Fibroblast of pulmonary artery (primary cell): ENCODE measurements around the gene FXN.

Experiments
- DNase-seq: peaks from one replicate; pipeline ENCODE4 v3.0.0-alpha.2; 2010; ENCODE audit warnings: low read depth
- H3K4me3 ChIP-seq: replicated peaks from 2 replicates; pipeline ENCODE4 v1.5.1; 2011; ENCODE audit warnings: low read depth, mild to moderate bottlenecking, control low read depth, low read length, moderate library complexity
- TF ChIP-seq, protein P1 (sequence below): IDR thresholded peaks from 2 replicates; pipeline ENCODE4 v1.5.1; 2011; ENCODE audit warnings: mild to moderate bottlenecking, control low read depth, low read length, inconsistent platforms; ENCODE audit errors: missing control alignments

FXN gene

DNA sequence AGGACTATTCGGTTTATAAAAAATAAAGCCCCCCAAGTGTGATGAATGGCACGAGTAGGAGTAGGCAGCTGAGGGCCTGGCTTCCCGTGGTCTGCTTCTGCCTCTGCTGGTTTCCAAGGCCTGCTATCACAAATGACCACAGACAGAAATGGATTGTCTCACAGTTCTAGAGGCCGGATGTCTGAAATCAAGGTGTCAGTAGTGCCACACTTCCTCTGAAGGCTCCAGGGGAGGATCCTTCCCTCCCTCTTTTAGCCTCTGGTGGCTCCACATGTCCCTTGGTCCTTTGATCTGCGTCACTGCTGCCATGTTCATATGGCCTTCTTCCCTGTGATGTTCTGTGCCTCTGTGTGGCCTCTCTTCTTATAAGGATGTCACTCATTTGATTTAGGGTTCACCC, 36.7 kb upstream of the FXN start:
- no peak for DNase-seq
- no peak overlapping the region for H3K4me3 ChIP-seq

DNA sequence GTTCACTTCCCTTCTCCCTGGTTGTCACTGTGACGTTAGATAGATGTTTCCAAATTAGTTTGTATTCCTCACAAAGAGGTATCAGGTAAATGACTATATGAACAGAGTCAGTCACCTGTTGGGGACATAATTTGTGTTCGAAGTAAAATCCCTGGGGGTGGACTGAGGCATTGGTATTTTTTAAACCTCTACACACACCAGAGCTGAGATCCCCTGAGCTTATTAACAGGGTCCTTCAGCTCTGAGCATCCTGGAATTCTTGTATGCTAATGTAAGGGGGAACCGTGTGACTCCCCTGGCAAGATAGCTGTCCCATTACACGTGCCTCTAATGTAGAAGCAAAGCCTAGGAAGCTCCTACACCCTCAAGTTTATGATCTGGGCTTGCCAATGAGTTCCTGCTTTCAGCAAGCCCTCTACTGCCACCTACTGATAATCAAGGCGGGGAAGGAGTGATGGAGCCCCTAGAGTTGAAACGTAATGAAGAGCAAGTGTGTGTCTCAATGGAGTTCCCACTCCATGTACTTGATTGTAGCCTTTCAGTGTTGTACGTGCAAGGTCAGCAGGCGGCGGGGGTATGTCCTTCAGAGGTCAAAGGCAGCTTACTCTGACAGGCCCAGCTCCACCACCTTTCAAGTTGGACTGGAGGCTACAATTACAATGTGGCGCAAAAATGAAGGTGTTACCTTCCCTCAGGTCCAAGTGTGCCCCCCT, 36.0 kb upstream of the FXN start:
- DNase-seq = peak; percentile 77
- TF ChIP-seq, protein P1, sequence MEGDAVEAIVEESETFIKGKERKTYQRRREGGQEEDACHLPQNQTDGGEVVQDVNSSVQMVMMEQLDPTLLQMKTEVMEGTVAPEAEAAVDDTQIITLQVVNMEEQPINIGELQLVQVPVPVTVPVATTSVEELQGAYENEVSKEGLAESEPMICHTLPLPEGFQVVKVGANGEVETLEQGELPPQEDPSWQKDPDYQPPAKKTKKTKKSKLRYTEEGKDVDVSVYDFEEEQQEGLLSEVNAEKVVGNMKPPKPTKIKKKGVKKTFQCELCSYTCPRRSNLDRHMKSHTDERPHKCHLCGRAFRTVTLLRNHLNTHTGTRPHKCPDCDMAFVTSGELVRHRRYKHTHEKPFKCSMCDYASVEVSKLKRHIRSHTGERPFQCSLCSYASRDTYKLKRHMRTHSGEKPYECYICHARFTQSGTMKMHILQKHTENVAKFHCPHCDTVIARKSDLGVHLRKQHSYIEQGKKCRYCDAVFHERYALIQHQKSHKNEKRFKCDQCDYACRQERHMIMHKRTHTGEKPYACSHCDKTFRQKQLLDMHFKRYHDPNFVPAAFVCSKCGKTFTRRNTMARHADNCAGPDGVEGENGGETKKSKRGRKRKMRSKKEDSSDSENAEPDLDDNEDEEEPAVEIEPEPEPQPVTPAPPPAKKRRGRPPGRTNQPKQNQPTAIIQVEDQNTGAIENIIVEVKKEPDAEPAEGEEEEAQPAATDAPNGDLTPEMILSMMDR = peak; percentile 98
- H3K4me3 ChIP-seq = no peak overlapping the region

More for the DNA sequence above, 36.7 kb upstream of the FXN start:
- TF ChIP-seq, protein P1 = no peak

DNA sequence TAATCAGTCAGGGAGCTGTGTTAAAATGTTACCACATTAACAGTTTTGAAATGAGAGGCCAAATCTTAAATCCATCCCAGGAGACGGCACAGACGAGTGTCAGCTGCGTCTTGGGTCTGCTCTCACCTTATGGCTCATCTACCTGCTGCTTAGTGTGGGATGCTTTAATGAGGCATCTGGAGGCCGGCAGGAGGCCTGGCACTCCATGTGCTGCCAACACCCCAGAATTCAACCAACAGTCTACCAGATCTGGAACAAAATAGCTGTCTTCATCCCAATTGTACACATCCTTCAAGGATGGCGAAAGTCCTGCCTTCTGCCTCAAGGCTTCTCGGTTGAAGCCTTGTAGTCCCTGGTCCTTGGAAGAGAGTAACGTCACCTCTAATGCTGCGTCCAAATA, 33.6 kb upstream of the FXN start:
- no peak for DNase-seq
- H3K4me3 ChIP-seq = no peak overlapping the region

DNA sequence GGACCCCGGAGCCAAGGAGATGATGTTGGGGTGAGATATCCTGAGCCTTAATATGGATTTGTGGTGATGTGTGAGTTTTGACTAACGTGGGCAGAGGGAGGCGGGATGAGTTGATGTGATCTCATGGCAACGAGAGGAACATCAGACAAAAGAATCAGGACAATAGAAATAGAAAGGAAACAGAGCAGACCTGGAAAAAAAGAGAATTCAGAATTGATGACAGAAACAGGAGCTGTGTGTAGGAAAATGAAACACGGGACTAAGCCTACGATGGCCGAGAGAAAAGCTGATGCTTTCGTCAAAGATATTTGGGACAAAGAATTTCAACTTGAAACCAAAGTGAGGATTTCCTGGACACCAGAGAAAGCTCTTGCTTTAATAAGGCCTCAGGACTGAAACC, 32.5 kb upstream of the FXN start:
- no peak for DNase-seq
- no peak overlapping the region for H3K4me3 ChIP-seq
- TF ChIP-seq, protein P1 = no peak

More for the DNA sequence above, 33.6 kb upstream of the FXN start:
- TF ChIP-seq, protein P1 = no peak

DNA sequence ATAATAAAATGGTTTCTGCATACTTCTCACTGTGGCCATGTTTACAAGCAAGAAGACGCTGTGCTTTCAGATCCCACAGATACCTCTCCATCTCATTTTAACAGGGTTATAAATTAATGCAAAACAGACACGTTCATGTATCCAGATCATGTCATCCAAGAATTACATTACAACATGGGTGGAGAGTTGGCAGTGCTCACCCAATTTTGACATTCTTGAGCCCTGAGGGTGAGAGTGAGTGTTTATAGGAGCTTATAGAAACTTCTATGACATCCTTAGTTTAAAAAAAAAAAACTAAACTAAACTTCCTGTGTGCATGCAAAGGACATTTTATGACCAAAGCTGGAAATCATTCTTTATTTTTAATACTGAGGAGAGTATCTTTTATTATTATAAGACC, 30.7 kb upstream of the FXN start:
- TF ChIP-seq, protein P1 = no peak

DNA sequence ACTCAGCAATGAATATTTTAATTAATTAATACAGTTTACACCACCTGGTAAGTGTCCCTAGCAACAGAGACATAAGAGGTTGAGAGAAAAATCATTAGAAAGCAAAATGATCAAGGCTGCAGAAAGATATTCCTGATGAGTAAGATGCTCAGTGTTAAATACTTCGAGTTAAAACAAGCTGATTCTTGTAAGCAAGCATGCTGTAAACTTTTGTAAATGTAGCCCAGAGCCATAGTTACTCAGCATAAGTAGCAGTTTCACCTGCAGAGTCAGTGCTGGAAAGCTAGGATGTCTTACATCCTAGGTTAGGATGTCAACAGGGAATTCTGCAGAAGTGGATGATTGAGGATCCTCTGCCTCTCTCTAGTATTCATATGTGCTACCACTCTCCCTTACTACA, 25.8 kb upstream of the FXN start:
- DNase-seq = no peak
- TF ChIP-seq, protein P1 = no peak
- no peak overlapping the region for H3K4me3 ChIP-seq

More for the DNA sequence above, 30.7 kb upstream of the FXN start:
- DNase-seq = no peak
- H3K4me3 ChIP-seq = no peak overlapping the region

DNA sequence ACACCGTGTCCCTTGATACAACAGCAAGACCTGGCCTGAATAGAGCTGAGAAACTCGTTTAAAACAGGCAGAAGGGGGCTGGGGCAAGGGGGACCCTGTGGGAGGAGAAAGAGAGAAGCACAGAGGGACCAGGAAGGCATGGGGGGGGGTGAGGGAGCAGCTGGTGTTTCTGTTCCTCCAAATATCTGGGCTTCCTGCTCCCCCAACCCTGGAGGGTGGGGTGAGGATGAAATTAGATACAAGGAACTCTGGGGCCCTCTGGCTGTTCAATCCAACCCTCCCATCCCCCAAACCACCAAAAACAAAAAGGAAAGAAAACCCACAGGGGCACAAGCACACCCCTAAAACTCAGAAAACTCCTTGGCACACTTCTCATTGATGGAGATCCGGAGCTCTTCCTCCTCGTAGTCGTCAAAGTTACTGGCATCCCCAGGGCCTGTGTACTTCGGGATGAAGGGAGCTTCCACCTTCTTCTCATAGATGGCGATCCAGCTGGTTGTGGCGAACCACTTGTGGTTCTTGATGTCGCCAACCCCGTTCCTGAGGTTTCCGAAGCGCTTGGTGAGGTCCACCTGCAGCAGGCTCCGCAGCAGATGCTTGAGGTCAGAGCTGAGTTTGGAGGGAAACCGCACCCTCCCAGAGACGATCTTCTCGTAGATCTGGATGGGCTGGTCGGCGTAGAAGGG, 22.7 kb upstream of the FXN start:
- DNase-seq = no peak
- no peak overlapping the region for H3K4me3 ChIP-seq
- TF ChIP-seq, protein P1 = no peak
